Smooth muscle cell (in vitro differentiated cells): ENCODE measurements around the gene CHSY1. TPM values are rescaled to one million over a fixed set of nuclear protein-coding genes. Genes with fewer than 3 reads are reported as not detected.

Experiments used
- DNase-seq: peaks from one replicate; lab custom pipeline; 2025; ENCODE audit not compliant: unreplicated experiment; lab: John Stamatoyannopoulos, UW
- H2AFZ ChIP-seq: fragments of 200-600 bp; sonication (generic); 2 replicates; pipeline ENCODE4 v1.6.0; 2016; ENCODE audit warnings: antibody characterized with exemption, low read depth, mild to moderate bottlenecking
- H3F3A ChIP-seq: fragments of 200-600 bp; sonication (generic); 2 replicates; pipeline ENCODE4 v1.6.0; 2017; ENCODE audit warnings: antibody characterized with exemption, low read depth
- H3K27ac ChIP-seq: fragments of 200-600 bp; sonication (generic); 2 replicates; pipeline ENCODE4 v1.5.1; 2016; ENCODE audit warnings: low read depth, mild to moderate bottlenecking
- H3K27me3 ChIP-seq: fragments of 200-600 bp; sonication (generic); 2 replicates; pipeline ENCODE4 v1.6.1; 2016; ENCODE audit warnings: low read depth, mild to moderate bottlenecking
- H3K36me3 ChIP-seq: fragments of 200-600 bp; sonication (generic); 2 replicates; pipeline ENCODE4 v1.5.1; 2016; ENCODE audit warnings: low read depth
- H3K4me1 ChIP-seq: fragments of 200-600 bp; sonication (generic); 2 replicates; pipeline ENCODE4 v1.5.1; 2016; ENCODE audit warnings: low read depth
- H3K4me2 ChIP-seq: fragments of 200-600 bp; sonication (generic); 2 replicates; pipeline ENCODE4 v1.6.0; 2016; ENCODE audit warnings: mild to moderate bottlenecking
- H3K4me3 ChIP-seq: fragments of 200-600 bp; sonication (generic); 2 replicates; pipeline ENCODE4 v1.5.1; 2016; ENCODE audit warnings: mild to moderate bottlenecking
- H3K79me2 ChIP-seq: fragments of 200-600 bp; sonication (generic); 2 replicates; pipeline ENCODE4 v1.6.0; 2016; ENCODE audit warnings: low read depth, mild to moderate bottlenecking
- H3K9ac ChIP-seq: fragments of 200-600 bp; sonication (generic); 2 replicates; pipeline ENCODE4 v1.6.0; 2016; ENCODE audit warnings: low read depth
- H3K9me3 ChIP-seq: fragments of 200-600 bp; sonication (generic); replicated peaks from 2 replicates; pipeline ENCODE4 v1.5.1; 2016; ENCODE audit warnings: low read depth
- H4K20me1 ChIP-seq: fragments of 200-600 bp; sonication (generic); 2 replicates; pipeline ENCODE4 v1.6.0; 2016; ENCODE audit warnings: low read depth
- WGBS: methylation state at CpG from one replicate; pipeline ENCODE4 v1.1.7; 2016; ENCODE audit warnings: low lambda C conversion rate; 5-methylcytosine and 5-hydroxymethylcytosine counted together
- polyA plus RNA-seq: library from polyadenylated mRNA; unstranded; fragments of >200 nt; fragmentation: Nextera tagmentation; extraction: Ambion mirVana; gene quantifications from 2 replicates; pipeline ENCODE4 v1.2.1, GENCODE V29; 2016
- total RNA-seq: library from RNA; depleted of rRNA; stranded (reverse); fragments of >200 nt; gene quantifications from 2 replicates; pipeline ENCODE4 v1.2.3, GENCODE V29; 2014
- TF ChIP-seq, protein P1 (sequence below): fragments of 200-600 bp; sonication (generic); IDR thresholded peaks from 2 replicates; pipeline ENCODE4 v1.5.1; 2017; ENCODE audit warnings: borderline replicate concordance, mild to moderate bottlenecking, antibody characterized with exemption; ENCODE audit not compliant: insufficient read depth, poor library complexity, severe bottlenecking

Gene CHSY1
- total and polyA plus RNA-seq, 2 experiments from 2014 or later: 106 to 123 TPM

DNA sequence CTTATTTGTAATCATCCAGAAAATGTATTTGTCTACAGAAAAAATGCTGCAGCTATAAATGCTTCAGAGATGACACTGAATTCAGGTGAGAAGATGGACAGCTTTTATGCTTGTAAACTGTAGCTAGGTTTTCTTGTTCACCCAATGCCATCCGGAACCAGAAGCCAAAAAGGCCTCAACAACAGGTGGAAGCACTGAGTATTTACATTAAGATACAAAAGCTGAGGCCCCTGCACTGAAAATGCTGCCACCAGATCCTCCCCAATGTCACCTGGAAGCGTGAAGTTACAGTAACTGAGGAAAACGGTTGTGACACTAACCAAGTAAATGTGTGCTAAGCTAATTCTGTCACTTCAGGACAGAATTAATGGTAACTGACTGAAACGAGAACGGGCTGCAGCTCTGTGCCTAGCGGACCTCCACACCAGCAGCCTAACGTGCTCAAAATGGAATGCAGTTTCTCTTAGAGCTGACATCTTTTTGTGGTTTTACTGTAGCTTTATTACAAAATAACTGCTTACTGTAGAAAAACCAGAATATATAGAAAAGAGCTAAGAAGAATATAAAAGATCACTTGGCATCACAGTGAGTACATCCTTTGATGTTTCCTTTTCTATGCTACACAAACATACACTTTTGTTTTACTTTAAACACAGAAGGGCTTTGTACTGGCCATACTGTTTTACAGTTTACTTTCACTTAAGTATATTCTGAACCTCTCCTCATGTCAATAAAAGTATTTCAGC, 7.6 kb downstream of the CHSY1 start:
- Histone ChIP-seq H3K79me2 (peaks cover 100% of the 10 kb centered on the region), H3K27me3 (no peaks in the 10 kb centered on the region), H3K9ac (peak overlapping the region; percentile 19), H2AFZ (no peak overlapping the region), H3K4me1 (peaks cover 43% of the 10 kb centered on the region), H4K20me1 (peaks cover 100% of the 10 kb centered on the region), H3K4me3 (no peak overlapping the region), H3F3A (peaks cover 35% of the 10 kb centered on the region), H3K4me2 (peak overlapping the region; percentile 88), H3K9me3 (no peaks in the 10 kb centered on the region), H3K36me3 (no peaks in the 10 kb centered on the region), H3K27ac (peak overlapping the region; percentile 74)
- TF ChIP-seq, protein P1, sequence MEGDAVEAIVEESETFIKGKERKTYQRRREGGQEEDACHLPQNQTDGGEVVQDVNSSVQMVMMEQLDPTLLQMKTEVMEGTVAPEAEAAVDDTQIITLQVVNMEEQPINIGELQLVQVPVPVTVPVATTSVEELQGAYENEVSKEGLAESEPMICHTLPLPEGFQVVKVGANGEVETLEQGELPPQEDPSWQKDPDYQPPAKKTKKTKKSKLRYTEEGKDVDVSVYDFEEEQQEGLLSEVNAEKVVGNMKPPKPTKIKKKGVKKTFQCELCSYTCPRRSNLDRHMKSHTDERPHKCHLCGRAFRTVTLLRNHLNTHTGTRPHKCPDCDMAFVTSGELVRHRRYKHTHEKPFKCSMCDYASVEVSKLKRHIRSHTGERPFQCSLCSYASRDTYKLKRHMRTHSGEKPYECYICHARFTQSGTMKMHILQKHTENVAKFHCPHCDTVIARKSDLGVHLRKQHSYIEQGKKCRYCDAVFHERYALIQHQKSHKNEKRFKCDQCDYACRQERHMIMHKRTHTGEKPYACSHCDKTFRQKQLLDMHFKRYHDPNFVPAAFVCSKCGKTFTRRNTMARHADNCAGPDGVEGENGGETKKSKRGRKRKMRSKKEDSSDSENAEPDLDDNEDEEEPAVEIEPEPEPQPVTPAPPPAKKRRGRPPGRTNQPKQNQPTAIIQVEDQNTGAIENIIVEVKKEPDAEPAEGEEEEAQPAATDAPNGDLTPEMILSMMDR: no peak
- 44% methylated on average over 7 of the region's 7 CpGs for WGBS
- no peak for DNase-seq

DNA sequence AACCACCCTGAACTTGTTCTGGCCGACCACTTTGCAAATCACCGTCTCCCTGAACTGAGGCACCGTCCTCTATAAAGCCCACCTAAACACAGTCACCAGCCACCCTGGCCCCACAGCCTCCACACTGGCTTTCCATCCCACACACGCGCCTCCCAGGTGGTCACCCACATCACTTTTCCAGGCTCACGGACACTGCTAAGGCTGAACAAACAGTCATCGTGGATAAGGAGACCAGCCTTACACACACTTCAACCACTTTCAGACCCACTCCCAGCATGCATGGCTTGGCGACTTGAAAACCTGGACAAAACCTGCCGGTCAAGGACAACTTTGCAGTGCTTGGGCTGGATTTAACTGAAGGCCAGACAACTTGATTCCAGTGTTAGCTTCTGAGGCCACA, 8.4 kb downstream of the CHSY1 start:
- H3K4me3 ChIP-seq: no peak overlapping the region
- TF ChIP-seq, protein P1: no peak
- H3F3A ChIP-seq: peaks cover 35% of the 10 kb centered on the region
- peak overlapping the region; percentile 74 for H3K27ac ChIP-seq
- no peak for DNase-seq
- no peaks in the 10 kb centered on the region for H3K9me3 ChIP-seq
- peak overlapping the region; percentile 88 for H3K4me2 ChIP-seq
- H3K4me1 ChIP-seq: peaks cover 38% of the 10 kb centered on the region
- peaks cover 100% of the 10 kb centered on the region for H4K20me1 ChIP-seq
- H3K36me3 ChIP-seq: no peaks in the 10 kb centered on the region
- peaks cover 100% of the 10 kb centered on the region for H3K79me2 ChIP-seq
- no peak overlapping the region for H2AFZ ChIP-seq
- no peak overlapping the region for H3K9ac ChIP-seq
- no peaks in the 10 kb centered on the region for H3K27me3 ChIP-seq
- WGBS: 70% methylated on average over 9 of the region's 9 CpGs

GRCh38 chr15:101242999-101243336, 8.9 kb downstream of the CHSY1 start:
- Histone ChIP-seq H3K9me3 (no peaks in the 10 kb centered on the region), H3F3A (peaks cover 33% of the 10 kb centered on the region), H3K9ac (no peak overlapping the region), H3K79me2 (peaks cover 100% of the 10 kb centered on the region), H3K27ac (peak overlapping the region; percentile 74), H3K4me1 (peaks cover 35% of the 10 kb centered on the region), H3K4me2 (peak overlapping the region; percentile 88), H3K4me3 (no peak overlapping the region), H3K36me3 (no peaks in the 10 kb centered on the region), H2AFZ (no peak overlapping the region), H3K27me3 (no peaks in the 10 kb centered on the region), H4K20me1 (peaks cover 100% of the 10 kb centered on the region)
- TF ChIP-seq, protein P1: no peak
- no peak for DNase-seq
- WGBS: 43% methylated on average over 6 of the region's 6 CpGs
